HG03108 (cell line): Measurements from ENCODE around the gene GGA1.
"Not testable (repeated sequence)": the region's sequence is repeated elsewhere in the genome, so short reads cannot be mapped to it uniquely, and the experiment has no call there.

ENCODE experiments used
- ATAC-seq: cut with Tn5 transposase; IDR thresholded peaks from one replicate; pipeline ENCODE4 v1.9.1; 2021; ENCODE audit warnings: moderate library complexity; ENCODE audit not compliant: unreplicated experiment

The GGA1 gene

DNA sequence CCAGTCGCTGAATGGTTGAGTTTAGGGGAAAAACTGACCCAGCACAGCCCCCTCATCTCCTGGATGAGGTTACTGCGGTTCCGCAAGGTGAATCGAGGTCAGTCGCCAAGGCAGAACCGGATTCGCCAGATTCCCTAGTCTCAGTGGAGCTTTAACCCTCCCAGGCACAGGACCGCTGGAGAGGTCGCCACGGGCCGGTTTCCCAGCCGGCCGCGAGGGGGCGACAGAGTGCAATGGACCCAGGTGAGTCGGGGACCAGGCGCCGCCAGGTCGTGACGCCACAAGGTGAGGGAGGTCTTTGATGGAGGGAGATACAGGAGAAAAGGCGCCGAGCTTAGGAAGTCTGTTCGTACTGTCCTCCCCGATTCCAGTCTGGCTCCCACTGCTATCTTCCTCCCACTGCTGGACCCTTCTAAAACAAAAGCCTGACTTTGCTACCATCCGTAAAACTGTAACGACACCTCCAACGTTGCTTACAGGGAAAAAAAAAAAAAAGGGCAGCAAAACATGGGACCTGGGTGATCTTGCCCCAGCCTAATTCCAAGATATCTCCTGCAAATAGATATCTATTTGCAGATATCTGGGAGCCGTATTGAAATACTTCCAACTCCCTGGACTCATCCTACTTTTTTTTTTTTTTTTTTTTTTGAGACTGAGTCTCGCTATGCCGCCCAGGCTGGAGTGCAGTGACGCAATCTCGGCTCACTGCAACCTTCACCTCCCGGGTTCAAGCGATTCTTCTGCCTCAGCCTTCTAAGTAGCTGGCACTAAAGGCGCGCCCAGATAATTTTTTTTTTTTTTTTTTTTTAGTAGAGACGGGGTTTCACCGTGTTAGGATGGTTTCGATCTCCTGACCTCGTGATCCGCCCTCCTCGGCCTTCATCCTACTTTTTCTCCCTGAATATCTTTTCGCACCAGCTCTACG, 1.4 kb upstream of the GGA1 start:
- peak; percentile 37 for ATAC-seq

DNA sequence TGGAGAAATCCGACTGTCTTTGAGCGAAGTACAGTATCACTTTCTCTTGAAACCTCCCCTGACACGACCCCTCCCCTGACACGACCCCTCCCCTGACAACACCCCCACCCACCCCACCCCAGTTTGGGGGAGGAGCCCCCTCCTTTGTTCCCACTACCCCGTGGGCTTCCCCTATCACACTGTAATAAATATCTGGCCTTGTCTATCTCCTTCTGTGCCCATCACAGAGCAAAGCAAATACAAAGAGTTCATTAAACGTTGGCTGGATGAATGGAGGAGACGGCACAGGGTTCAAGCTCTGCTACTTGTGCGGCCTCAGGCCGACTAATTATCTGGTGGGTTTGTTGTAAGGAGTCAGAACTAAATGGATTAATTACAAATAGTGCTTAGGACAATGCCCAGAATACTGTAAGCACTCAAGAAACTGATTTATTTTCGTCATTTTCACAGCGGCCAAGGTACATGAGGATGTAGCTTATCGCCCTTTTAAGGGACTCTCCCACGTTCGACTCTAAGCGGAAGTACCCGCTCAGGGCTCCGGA, 628 bp upstream of the GGA1 start:
- peak; percentile 1 for ATAC-seq

GRCh38 chr22:37609240-37610152, 862 bp downstream of the GGA1 start:
- ATAC-seq: no peak

GRCh38 chr22:37610153-37610475, 1.5 kb downstream of the GGA1 start:
- not testable (repeated sequence) for ATAC-seq

DNA sequence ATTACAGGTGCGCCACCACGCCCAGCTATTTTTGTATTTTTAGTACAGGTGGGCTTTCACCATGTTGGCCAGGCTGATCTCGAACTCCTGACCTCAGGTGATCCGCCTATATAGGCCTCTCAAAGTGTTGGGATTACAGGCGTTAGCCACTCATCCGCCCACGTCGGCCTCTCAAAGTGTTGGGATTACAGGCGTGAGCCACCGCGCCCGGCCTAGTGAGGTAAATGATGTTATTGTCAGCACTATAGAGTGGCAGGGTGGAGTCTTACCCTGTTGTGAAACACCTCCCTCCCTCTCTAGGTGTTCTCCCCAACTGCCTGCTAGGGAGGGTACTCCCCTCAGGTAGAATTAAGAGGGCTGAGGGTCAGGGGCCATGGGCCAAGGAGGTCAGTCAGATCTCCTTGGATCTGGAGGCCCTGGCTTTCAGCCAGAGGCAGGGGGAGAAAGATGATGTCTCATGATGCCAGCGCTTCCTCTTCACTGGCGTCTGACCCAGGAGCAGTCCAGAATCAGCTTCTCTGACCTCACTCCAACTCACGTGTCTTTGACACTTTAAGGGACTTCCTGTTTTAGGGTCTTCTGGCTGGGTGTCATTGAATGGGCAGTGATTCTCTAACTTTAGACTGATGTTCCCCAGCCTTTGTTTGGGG, 2.0 kb downstream of the GGA1 start:
- ATAC-seq: no peak

- ATAC-seq: no peak
Measured at GRCh38 chr22:37611207-37611606, 2.6 kb downstream of the GGA1 start.

DNA sequence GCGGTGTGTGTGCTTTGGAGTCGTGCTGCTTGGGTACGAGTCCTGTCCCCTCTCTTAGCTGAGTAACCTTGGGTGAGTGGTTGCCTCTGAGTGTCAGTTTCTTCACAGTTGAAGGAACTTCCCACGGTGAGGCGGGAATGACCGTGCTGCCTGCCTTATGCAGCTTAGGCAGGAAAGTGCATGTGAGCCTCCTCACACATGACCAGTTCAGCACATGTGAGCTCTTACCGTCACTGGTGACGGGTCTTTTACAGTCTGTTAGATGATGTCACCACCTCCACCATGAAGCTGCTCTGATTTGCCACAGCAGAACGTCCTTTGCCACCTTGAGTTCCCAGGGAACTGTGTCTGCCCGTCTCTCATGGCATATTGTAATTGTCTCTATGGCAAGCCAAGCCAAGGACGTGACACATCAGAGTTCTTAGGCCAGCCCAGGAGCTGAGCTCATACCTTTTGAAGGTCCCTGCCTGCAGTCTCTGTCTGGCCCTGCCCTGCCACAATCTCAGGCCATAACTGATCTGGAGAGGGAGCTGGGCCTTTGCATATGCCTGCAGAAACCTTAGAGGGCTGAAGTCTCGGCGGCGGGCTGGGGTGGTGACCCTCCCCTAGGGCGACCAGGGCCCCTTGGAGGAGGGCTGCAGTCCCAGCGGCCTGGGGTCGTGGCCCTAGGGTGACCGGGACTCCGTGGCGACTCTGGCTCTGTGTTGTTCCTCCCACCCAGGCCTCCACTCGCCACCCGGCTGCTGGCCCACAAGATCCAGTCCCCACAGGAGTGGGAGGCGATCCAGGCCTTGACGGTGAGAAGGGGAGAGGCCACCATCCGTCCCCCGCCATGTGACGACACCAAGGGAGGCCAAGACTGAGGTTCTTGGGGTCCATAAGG, 7.8 kb downstream of the GGA1 start:
- ATAC-seq: no peak

DNA sequence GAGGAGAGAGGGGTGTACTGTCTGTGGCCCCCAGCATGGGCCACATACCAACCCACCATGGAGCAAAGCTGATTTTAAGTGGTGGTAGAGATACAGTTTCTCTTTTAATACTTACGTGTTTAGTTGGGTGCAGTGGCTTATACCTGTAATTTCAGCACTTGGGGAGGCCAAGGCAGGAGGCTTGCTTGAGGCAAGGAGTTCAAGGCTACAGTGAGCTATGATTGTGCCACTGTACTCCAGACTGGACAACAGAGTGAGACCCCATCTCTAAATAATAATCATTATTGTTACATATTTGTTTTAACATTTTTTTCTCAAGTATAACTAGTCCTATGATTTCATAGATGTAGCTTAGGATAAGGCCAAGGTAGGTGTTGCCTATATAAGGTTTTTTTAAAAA, 8.8 kb downstream of the GGA1 start:
- no peak for ATAC-seq

DNA sequence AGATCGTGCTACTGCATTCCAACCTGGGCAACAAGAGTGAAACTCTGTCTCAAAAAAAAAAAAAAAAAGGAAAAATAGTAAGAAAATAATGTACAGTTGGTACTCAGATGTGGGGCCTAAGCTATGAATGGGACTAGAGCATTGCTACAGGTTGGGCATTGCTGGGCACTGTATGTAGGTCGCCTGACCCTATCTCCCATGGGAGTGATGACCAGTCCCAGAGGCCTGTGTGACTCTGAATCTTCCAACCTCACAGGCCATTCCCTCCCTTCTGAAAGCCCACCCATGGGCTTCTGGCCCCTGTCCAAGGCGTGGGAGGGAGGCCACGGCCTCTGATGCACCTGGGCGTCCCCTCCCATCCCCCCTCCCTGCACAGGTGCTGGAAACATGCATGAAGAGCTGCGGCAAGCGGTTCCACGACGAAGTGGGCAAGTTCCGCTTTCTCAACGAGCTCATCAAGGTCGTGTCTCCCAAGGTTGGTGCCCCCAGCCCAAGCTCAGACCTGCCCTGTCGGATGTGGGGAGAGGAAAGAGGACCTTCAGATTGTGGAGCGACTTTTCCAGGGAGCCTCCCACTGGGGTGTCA, 9.5 kb downstream of the GGA1 start:
- no peak for ATAC-seq

GRCh38 chr22:37618674-37619073, 10.0 kb downstream of the GGA1 start:
- no peak for ATAC-seq

DNA sequence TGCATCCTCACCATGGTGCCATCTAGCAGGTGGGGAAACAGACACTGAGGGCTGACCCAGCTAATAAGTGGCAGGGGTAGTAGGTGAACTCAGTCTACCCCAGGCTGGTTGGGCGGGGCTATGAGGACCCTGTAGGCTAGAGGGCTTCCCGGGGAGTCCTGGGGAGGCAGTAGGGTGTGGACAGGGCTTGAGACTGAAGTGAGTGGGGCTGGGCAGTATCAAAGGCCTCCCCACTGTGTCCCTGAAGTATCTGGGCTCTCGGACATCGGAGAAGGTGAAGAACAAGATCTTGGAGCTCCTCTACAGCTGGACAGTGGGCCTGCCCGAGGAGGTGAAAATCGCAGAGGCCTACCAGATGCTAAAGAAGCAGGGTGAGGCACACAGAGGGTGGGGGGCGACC, 11.4 kb downstream of the GGA1 start:
- no peak for ATAC-seq

- ATAC-seq: no peak
Measured at GRCh38 chr22:37621352-37621860, 12.8 kb downstream of the GGA1 start.

- ATAC-seq: no peak
Measured at GRCh38 chr22:37623075-37624016, 14.7 kb downstream of the GGA1 start.

GRCh38 chr22:37624017-37624365, 15.4 kb downstream of the GGA1 start:
- no peak for ATAC-seq

DNA sequence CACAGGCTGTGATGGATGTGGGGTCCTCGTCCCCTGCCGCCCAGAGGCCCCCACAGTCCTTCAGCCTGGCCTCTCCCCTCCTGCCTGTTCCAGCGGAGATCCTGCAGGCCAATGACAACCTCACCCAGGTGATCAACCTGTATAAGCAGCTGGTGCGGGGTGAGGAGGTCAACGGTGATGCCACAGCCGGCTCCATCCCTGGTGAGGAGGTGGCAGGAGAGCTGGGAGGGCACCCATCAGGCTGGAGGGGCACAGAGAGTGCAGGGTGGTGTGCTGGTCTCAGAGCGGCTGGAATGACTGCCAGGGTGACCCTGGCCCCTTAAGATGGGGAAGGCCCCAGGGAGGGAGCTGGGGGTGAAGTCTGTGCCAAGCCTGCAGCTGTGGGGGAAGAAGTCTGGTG, 16.2 kb downstream of the GGA1 start:
- no peak for ATAC-seq

DNA sequence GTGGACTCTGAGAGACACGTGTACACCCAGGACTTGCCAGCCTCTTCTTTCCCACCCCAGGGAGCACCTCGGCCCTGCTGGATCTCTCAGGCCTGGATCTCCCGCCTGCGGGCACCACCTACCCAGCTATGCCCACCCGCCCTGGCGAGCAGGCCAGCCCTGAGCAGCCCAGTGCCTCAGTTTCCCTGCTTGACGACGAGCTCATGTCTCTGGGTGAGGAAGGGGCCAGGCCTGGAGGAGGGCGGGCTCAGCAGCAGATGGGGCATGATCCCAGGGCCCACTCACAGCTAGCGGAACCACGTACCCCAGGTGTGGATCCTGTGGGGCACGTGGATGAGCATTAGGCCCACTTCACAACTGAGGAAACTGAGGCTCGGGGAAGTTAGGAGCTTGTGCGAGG, 17.1 kb downstream of the GGA1 start:
- no peak for ATAC-seq

DNA sequence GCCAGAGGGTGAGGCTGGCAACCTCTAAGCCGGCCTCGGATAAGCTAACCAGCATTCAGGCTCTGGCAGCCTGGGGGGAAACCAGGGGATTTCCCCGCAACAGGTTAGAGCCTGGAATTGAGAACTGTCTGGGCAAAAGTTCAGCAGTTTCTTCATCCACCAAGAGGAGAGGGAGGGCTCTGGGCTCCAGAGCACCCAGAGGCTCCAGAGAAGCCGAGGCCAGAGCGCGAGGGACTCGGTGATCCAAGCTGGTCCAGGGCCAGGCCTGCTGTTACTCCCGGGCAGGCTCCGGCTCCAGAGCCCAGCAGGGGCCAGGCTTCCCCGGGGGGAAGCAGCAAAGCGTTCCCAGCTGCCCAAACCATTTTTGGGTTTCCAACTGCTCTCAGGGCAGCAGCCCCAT, 17.5 kb downstream of the GGA1 start:
- ATAC-seq: no peak

DNA sequence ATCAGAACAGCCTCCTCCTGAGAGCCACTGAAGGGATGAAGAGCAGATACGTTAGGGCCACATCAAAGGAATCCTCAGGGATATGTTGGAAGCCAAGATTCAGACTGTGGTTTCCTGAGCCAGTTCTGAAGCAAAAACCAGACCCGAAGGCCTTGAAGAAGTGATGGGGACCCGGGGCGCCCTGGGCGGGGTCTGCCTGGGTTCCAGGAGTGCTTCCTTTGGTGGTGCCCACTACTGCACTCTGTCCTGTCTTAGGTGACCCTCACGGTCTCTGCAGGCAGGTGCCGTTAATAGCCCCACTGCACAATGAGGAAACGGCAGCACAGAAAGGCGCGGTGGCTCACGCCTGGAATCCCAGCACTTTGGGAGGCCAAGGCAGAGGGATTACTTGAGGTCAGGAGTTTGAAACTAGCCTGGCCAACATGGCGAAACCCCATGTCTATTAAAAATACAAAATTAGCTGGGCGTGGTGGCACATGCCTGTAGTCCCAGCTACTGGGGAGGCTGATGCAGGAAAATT, 18.0 kb downstream of the GGA1 start:
- no peak for ATAC-seq
